GM15510 (cell line): ENCODE data around the gene CLEC4E.
"Not testable (repeated sequence)": the region's sequence is repeated elsewhere in the genome, so short reads cannot be mapped to it uniquely, and the experiment has no call there.

Experiments used
- POLR2A ChIP-seq: IDR thresholded peaks from 3 replicates; pipeline ENCODE4 v1.6.1; 2011; ENCODE audit warnings: borderline replicate concordance; ENCODE audit not compliant: insufficient read length; ENCODE audit errors: extremely low read depth

CLEC4E gene, protein sequence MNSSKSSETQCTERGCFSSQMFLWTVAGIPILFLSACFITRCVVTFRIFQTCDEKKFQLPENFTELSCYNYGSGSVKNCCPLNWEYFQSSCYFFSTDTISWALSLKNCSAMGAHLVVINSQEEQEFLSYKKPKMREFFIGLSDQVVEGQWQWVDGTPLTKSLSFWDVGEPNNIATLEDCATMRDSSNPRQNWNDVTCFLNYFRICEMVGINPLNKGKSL

DNA sequence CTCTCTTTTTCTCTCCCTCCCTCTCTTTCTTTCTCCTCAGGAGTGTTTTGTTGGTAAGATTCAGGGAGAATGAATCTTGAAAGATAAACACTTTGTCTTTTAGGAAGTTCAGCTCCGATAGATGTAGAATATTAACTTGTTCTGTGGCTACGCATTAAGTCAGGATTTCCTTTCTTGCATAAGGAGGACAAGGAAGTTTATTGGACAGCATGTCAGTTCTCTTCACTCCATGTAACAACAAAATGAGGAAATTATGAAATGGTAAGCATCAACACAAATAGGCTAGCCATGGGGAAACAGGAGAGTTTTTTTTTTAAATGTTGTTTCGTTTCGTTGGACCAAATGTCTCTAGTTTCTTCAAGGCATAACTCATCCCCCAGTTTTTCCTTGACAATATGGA is at the start of gene CLEC4E:
Gene CLEC4E, minus strand, starts transcription at position 75 of the 400 bp plus-strand sequence. CDS start 108 bp downstream, outside the sequence.
- not testable (repeated sequence) for TF ChIP-seq POLR2A

DNA sequence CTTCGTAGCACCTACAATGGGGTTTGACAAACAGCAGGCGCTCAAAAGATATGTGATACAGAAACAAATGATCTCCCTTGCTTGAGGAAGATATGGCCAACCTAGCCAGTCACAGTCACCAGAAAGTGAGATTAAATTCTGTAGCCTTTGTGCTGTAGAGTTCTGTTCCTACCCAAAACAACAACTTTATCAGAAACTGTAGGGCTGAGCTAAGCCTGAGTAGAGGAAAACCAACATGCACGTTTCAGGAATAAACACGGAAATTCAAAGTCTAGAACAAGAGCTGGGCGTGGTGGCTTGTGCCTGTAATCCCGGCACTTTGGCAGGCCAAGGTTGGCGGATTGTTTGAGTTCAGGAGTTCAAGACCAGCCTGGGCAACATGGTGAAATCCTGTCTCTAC is 49.0 kb upstream of the CLEC4E start:
- TF ChIP-seq POLR2A: no peak

DNA sequence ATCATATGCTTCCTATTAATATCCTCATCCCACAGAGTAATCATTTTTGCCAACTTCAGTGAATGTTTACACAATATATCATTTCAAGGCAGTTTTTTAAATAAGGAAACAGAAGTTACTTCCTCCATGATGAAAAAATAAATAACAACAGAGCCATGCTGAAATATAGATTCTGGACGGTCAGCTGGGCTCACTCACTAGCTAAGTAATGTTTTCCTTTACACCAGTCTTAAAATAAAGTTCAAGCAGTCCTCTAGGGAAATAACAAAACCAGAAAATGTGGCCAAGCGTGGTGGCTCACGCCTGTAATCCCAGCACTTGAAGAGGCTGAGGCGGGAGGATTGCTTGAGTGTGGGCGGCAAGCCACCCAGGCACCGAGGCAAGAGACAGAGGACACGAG is 43.3 kb upstream of the CLEC4E start:
- no peak for TF ChIP-seq POLR2A

DNA sequence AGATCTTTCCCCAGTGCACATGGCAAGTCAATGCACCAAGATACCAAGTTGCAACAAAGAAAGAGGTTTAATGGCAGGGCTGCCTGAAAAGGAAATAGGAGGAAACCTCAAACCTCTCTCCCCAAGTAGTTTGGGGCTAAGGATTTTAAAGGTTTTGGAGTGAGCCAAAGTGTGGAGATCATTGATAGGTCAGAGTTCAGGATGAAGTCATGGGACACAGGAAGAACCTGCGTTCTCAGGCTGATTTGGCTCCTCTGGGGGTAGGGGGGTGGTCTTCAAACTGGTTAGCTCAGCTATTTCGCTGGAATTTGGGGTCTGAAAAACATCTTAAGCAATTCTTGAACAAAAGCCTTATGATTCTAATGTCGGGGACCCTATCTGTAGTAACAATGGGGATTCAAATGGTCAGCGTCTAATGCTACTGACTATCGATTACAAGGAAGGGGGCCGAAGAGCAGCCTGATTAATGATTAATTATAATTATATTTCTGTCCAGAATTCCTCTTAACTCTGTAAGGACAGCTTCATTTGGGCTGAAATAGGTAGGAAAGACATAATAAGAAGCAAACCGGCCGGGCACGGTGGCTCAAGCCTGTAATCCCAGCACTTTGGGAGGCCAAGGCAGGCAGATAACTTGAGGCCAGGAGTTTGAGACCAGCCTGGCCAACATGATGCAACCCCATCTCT is 40.5 kb upstream of the CLEC4E start:
- TF ChIP-seq POLR2A: no peak

DNA sequence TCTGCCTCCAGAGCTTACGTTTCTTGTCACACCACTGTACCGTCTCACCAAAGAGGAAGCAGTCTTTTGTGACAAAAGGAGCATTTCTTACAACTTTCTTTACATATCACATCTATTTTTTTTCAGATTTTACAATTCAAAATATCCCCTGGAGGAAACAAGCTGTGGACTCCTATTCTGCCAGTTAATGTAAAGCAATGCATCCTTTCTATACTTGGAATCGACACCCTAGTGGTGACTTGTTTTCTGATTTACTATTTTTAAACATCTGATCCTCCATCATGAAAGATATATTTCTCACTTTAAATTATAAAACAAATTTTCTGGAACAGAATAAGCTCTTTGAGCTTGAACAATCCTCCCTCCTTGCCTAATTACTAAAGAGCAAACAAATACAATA is 37.2 kb upstream of the CLEC4E start:
- no peak for TF ChIP-seq POLR2A

DNA sequence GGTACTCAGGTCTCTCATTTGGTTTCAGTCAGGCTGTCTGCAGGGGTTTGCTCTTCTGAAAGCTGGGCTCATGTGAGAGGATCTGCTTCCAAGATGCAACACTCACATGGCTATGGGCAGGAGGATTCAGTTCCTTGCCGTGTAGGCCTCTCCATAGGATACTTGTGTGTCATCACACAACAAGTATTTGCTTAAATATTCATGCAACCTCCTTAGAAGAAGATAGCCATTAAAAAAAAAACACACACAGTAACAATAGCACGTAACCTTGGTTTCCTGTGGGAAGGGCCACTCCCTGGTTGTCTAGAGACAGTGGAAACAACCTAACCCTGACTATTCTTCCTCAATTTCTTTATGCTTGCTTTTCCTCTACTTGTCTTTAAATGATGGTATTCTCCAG is 31.8 kb upstream of the CLEC4E start:
- no peak for TF ChIP-seq POLR2A

DNA sequence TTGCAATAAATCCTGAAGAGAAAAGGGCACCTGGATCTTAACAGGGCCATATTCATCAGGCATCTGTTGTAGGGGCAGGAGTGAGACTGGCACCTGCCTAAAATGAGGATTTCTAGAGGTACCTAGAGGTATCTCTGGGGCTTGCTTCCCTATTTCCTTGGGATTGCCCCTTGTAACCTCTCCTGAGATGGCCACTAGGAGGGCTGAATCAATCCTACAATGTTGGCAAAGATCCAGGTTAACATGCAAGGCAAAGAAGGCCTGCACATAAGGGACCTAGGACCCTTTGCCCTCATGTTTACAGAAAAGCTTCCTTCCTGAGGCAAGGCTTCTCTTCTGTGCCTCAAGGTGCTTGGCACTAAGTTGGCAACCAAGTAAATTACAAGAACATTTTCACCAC is 25.8 kb upstream of the CLEC4E start:
- no peak for TF ChIP-seq POLR2A

DNA sequence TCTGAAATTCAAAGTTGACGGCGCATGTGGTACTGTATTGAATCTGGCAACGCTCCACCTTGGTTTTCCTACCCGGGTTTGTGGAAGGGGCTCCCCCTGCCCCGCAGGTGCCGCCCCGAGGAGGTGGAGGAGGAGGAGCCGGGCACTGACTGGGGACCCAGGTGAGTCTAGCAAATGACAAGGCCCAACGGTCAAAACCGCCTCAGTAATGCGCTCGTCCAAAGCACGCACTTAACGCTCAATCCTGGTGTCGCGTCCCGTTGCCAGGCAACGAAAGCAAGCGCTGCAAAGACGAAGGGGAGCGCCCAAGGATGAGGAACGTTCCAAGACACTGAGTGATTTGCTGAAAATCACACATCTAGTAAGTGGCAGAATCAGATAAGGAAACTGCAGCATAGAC is 24.0 kb upstream of the CLEC4E start:
- TF ChIP-seq POLR2A: no peak

DNA sequence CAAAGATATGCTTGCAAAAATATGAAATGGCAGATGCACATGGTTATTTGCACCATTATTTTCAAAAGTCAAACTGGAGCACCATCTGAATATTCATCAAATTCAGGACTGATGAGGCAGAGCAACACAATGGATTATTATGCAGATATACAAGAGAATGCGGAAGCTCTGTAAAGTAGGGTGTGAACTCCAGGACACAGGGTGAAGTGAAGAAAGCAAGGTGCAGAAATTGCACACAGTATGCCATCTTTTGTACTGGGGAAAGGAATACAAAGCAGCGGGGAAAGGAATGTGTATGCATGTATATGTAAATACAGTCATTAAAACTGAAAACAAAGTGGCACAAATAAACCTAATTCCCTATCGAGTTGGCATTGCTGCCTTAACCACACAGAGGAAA is 22.7 kb upstream of the CLEC4E start:
- TF ChIP-seq POLR2A: no peak

DNA sequence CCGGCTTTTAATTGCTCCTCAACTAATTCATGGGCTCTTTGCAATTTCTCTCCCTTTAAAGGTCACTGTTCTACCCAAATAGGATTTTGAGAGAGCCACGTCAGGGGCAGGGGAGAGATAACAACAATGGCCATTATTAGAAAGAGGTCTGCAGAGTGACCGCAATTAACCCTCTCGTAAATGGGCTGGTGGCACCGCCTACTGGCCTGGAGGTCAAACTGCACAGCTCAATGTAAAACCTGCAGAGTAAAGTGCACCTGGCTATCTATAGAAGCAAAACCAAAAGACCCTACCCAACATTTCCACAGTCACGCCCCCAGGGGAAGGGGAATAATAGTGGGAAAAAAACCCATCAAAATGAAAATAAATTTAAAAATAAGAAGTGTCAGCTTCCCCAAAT is 21.6 kb upstream of the CLEC4E start:
- no peak for TF ChIP-seq POLR2A

DNA sequence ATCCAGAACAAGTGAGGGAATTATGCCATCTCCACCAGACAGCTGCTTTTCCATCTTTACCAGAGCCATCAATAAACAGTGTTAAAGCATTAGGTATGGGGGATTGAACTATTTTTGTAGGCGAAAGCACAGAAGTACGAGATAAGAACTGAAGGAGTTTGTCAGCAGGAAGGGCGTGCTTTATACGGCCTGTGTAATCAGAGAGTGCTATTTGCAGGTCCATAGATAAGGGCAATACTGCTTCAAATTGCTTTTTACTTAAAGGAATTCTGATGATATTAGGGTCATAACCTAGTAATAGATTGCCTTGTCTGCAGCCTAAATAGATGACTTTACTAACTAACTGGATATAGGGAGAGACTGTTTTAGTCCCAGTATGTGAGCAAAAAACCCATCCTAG is 20.3 kb upstream of the CLEC4E start:
- TF ChIP-seq POLR2A: no peak

DNA sequence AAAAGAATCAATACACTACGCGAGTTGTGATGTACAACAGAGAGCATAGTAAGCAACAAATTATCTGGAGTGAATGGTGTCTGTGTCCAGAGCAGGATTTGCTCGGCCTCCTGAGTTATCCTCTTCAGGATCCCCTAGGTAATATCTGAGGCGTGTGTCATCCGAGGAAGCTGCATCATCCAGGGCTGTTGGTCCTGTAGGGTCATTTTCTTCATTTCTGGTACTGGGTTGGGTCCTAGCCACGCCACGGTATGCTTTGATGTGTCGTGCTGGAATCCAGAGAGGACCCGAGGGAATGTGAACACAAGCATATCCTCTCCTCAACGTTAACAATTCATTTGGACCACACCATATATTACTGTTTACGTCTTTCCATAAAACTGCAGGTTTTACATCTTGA is 19.0 kb upstream of the CLEC4E start:
- TF ChIP-seq POLR2A: no peak

DNA sequence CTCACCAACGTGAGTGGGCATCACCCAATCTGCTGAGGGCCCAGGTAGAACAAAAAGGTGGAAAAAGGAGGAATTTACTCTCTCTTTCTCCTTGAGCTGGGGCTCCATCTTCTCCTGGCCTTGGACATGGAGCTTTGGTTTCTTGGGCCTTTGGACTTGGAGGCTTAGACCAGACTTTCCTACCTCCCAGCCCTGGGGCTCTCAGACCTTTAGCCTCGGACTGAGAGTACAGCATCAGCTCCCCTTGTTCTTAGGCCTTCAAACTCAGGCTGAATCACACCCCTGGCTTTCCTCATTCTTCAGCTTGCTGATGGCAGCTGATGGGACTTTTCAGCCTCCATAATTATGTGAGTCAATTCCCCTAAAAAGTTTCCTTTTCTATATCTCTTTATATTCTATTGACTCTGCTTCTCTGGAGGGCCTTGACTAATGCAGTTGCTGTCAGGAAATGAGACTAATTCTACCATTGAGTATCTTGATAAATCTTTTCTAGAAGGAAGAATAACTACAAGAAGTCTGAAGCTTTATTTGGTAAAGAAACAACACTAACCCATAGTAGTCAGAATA is 15.9 kb upstream of the CLEC4E start:
- TF ChIP-seq POLR2A: no peak

DNA sequence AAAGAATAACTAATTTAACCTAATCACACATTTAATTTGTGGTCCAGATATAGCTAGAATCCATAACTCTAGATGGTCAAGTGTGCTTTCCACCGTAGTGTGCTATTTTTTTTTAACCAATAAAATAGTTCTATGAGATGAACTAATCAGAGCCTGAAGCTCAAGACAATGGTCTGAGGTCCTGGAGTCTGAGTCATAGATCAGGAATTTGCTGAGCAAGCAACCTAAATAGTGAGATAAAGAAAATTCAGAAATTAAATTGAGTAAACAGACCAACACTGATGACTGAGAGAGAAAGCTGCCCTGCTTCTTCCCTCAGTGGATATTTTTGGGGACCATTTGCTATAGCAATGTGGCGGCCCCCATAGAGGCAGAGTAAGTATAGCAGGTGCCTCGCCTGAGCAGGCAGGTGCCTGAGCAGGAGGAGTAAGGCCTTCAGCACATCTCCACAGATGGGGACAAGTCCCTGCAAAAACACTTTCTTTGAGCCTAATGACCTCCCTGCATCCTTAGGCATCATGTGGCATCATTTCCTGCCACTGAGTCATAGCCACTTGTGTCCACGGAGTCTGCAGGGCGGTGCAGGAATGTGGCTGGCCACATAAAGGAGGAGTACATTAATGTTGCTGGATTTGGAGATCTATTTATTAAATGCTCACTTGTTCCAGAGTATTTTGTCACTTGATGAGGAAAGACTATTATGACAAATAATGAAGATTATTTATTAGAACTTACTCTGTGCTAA is 13.9 kb upstream of the CLEC4E start:
- no peak for TF ChIP-seq POLR2A

DNA sequence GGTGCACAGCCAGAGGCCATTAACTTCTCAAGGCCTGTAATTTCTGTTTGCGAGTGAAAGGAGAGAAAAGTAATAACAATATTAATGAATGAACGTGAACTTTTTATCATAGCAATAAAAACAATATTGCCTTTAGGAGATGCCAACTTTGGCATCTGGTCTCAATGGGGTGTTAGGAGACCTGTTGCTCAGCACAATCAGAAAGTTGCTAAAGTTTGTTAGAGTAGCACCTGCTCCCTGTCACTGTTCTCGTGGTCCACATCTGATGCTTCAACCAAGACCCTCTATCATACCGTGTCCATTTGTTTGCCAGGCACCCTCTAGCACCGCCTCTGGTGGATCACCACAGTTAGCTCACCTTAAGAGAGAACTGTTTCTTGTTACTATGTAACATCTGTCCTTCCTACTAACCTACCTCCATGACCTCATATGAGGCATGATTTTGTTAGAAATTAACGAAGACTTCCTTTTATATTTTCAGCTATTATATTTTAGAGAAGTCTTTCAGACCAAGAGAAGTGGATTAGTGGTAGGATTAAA is 12.5 kb upstream of the CLEC4E start:
- TF ChIP-seq POLR2A: no peak
